Transverse colon (tissue), 4 donors: ENCODE measurements around the gene SRSF2. TPM values are rescaled to one million over a fixed set of nuclear protein-coding genes. Genes with fewer than 3 reads are reported as not detected.

ENCODE experiments used
- DNase-seq: peaks from one replicate; pipeline ENCODE4 v3.0.0-alpha.2; 2019
- H3K27ac ChIP-seq, 4 donors: fragments of 200-600 bp; sonication (generic); 2 replicates each; pipeline ENCODE4 v1.5.1; 2016 to 2018; ENCODE audit warnings: inconsistent platforms in 4 of 4
- H3K27me3 ChIP-seq: fragments of 200-600 bp; sonication (generic); 2 replicates; pipeline ENCODE4 v1.5.1; 2017; ENCODE audit warnings: inconsistent platforms
- H3K36me3 ChIP-seq, 4 donors: fragments of 200-600 bp; sonication (generic); 2 replicates each; pipeline ENCODE4 v1.5.1; 2017 to 2019; ENCODE audit warnings: inconsistent platforms in 4 of 4
- H3K4me1 ChIP-seq, 4 donors: fragments of 200-600 bp; sonication (generic); 2 replicates each; pipeline ENCODE4 v1.5.1; 2017 to 2020; ENCODE audit warnings: inconsistent platforms in 4 of 4
- H3K4me3 ChIP-seq, 4 donors: fragments of 200-600 bp; sonication (generic); 1 replicate in 1 of 4; 2 replicates in 3 of 4; pipeline versions ENCODE4 v1.5.1 to v1.6.1; 2017 to 2019; ENCODE audit warnings: inconsistent platforms in 4 of 4
- H3K9me3 ChIP-seq, 2 donors: fragments of 200-600 bp; sonication (generic); 2 replicates each; pipeline ENCODE4 v1.5.1; 2017 to 2019; ENCODE audit warnings: inconsistent platforms in 2 of 2
- EP300 ChIP-seq: sonication (generic); formaldehyde crosslinking; IDR thresholded peaks from one replicate; pipeline ENCODE4 v1.6.1; 2017; ENCODE audit warnings: antibody characterized with exemption, low read depth
- POLR2A ChIP-seq: fragments of 450-650 bp; IDR thresholded peaks from one replicate; pipeline ENCODE4 v1.6.1; 2016; ENCODE audit warnings: antibody characterized with exemption, mild to moderate bottlenecking, moderate library complexity
- POLR2AphosphoS5 ChIP-seq, 3 donors: sonication (generic); formaldehyde crosslinking; IDR thresholded peaks; one replicate each; pipeline ENCODE4 v1.6.1; 2016; ENCODE audit warnings: antibody characterized with exemption in 3 of 3
- WGBS, 2 donors: methylation state at CpG; one replicate each; pipeline ENCODE4 v1.1.5; 2018; ENCODE audit warnings: low coverage in 1 of 2; 5-methylcytosine and 5-hydroxymethylcytosine counted together
- in situ Hi-C, 4 donors: fragments of 200-750 bp; cut with MboI; loops; one replicate each; pipeline versions ENCODE4 v1.15.0 to v1.15.1; 2017; ENCODE audit warnings: low sequenced_read_pairs in 3 of 4, low pct_ligation_motif_present in 1 of 4, low pct_unique_long_range_greater_than_20kb in 1 of 4
- intact Hi-C: fragments of 100-400 bp; cut with DNase I; formaldehyde crosslinking; loops from one replicate; pipeline ENCODE4 v1.15.1; 2023; ENCODE audit warnings: low total_unique reads
- total RNA-seq, 4 donors: library from RNA; depleted of rRNA; stranded (reverse); fragments of >200 nt; gene quantifications; one replicate each; pipeline ENCODE4 v1.1.0, GENCODE V29; 2016
- TF ChIP-seq, protein P1 (sequence below), 5 experiments: fragments of 200-600 bp in 3 of 5; fragments of 450-650 bp in 2 of 5; sonication (generic) in 3 of 5; IDR thresholded peaks; 1 replicate in 2 of 5; 2 replicates in 3 of 5; pipeline ENCODE4 v1.5.1; 2016 to 2017; ENCODE audit warnings: antibody characterized with exemption in 5 of 5, inconsistent platforms in 3 of 5, mild to moderate bottlenecking in 2 of 5, moderate library complexity in 1 of 5

Gene SRSF2
- total RNA-seq, 4 donors from 2014 or later: 193 to 1,196 (median 348) TPM

DNA sequence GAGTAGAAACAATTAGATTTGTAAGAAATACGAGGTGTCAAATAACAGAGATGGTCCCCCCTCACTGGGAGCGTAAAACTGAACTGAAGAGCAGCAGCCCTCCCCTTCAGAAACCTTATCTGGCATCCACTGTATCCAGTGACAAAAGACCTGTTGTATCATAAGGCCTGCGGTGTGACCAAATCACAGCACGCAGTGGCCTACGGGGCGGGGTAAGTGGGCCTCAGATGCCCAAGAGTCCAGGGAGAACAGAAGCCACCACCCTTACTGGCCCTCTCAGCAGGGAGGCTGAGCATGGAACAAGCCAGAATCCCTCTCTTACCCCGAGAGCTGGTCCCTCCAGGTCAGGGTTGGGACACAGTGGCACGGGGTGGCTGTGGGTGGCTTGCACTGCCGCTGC, 16.2 kb downstream of the SRSF2 start:
- no peak for DNase-seq

DNA sequence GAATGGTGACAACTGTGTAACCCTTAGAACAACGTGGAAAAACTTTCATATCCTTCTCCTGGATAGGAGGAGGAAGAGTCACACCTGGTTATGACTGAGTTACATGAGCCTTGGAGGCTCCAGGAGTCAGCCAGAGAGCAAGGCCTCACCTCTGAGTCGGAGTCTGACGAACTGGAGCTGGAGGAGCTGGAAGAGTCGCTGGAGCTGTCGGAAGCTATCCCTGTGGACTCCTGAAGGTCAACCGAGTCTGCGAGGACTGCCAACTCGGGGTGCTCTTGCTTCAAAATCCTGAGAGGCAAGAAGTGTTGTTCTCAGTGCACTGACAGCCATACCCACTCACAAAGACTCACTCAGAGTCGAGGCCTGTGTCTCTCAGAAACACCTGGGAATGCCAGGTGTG, 16.9 kb downstream of the SRSF2 start:
- intact Hi-C loops: loop anchor here (10.0 kb wide), 1 partner anchor 935 kb away; the partner anchor contains the start of gene UNK
- H3K36me3 ChIP-seq: peaks cover 0 to 78% (median 34%) of the 10 kb centered on the region in 4 donors
- no peak overlapping the region for H3K4me3 ChIP-seq
- in situ Hi-C loops: loop anchor here in 1 of 4 donors (25.0 kb wide), 1 partner anchor 183 kb away; the partner anchor contains the start of genes CYGB and PRCD
- H3K4me1 ChIP-seq: peaks cover 16 to 41% (median 19%) of the 10 kb centered on the region in 4 donors
- H3K27me3 ChIP-seq: no peaks in the 10 kb centered on the region
- no peak overlapping the region for H3K27ac ChIP-seq
- TF ChIP-seq, protein P1, sequence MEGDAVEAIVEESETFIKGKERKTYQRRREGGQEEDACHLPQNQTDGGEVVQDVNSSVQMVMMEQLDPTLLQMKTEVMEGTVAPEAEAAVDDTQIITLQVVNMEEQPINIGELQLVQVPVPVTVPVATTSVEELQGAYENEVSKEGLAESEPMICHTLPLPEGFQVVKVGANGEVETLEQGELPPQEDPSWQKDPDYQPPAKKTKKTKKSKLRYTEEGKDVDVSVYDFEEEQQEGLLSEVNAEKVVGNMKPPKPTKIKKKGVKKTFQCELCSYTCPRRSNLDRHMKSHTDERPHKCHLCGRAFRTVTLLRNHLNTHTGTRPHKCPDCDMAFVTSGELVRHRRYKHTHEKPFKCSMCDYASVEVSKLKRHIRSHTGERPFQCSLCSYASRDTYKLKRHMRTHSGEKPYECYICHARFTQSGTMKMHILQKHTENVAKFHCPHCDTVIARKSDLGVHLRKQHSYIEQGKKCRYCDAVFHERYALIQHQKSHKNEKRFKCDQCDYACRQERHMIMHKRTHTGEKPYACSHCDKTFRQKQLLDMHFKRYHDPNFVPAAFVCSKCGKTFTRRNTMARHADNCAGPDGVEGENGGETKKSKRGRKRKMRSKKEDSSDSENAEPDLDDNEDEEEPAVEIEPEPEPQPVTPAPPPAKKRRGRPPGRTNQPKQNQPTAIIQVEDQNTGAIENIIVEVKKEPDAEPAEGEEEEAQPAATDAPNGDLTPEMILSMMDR (IDR thresholded peaks at IDR 0.05): no peak
- TF ChIP-seq POLR2A (no peak), EP300 (no peak), POLR2AphosphoS5 (IDR thresholded peaks at IDR 0.05) (no peak)
- WGBS, 2 donors: 94% methylated on average over 9 of the region's 9 CpGs; no CpG with 5 or more reads in 1 of the 2 donors
- H3K9me3 ChIP-seq: no peaks in the 10 kb centered on the region
- no peak for DNase-seq

More for the DNA sequence above, 16.2 kb downstream of the SRSF2 start:
- no peak overlapping the region for H3K27ac ChIP-seq
- peaks cover 0 to 71% (median 34%) of the 10 kb centered on the region in 4 donors for H3K36me3 ChIP-seq
- H3K4me3 ChIP-seq: no peak overlapping the region
- H3K9me3 ChIP-seq: no peaks in the 10 kb centered on the region
- WGBS, 2 donors: 88 to 92% methylated on average over 2 to 9 of the region's 9 CpGs
- H3K27me3 ChIP-seq: no peaks in the 10 kb centered on the region
- in situ Hi-C loops (loop anchor here in 1 of 4 donors (25.0 kb wide), 1 partner anchor 184 kb away; the partner anchor contains the start of genes CYGB and PRCD), intact Hi-C loops (loop anchor here (10.0 kb wide), 1 partner anchor 936 kb away; the partner anchor contains the start of gene UNK)
- peaks cover 13 to 38% (median 22%) of the 10 kb centered on the region in 4 donors for H3K4me1 ChIP-seq
- TF ChIP-seq, protein P1 (IDR thresholded peaks at IDR 0.05): no peak
- no peak for TF ChIP-seq EP300
- TF ChIP-seq POLR2AphosphoS5 (IDR thresholded peaks at IDR 0.05): no peak
- TF ChIP-seq POLR2A: no peak

DNA sequence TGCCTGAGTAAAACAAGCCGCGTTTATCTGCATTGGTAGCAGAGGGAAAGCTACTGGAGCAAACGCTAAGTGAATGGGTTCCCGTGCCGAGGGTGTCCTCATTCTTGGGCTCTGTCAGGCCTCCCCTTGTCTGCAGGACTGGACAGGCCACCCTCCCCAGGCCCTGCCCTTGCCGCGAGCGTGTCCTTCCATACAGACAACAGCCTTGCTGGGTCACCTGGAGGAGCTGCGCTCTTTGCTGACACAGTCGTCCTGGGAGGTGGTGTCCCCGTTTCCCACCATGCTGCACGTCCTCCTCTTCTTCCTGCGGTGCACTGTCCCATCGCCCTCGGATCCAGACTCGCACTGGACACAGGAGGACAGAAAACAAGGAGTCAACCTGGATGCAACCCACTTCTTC, 18.6 kb downstream of the SRSF2 start:
- peaks cover 0 to 75% (median 30%) of the 10 kb centered on the region in 4 donors for H3K36me3 ChIP-seq
- WGBS, 2 donors: 91 to 100% methylated on average over 1 to 16 of the region's 16 CpGs
- in situ Hi-C loops: loop anchor here in 1 of 4 donors (25.0 kb wide), 1 partner anchor 181 kb away; the partner anchor contains the start of genes CYGB and PRCD

DNA sequence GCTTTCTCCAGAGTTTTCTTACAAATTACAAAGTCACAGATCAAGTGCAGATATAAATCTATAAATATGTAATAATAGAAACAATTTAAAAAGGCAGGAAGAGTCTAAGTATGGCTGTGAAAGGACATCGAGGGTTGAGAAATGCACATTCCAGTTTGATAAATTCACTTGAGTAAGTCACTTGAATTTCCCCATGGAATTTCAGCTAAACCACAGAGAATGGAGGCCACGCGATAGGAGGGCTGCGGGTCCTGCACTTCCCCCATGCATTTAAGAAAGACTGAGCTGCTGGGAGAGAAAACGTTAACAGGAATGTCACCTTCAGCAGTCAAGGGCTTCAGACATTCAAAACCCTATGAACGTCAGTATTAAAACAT, 20.3 kb downstream of the SRSF2 start:
- in situ Hi-C loops: loop anchor here in 1 of 4 donors (25.0 kb wide), 1 partner anchor 180 kb away; the partner anchor contains the start of genes CYGB and PRCD
- 64 to 77% methylated on average over 5 to 6 of the region's 6 CpGs for WGBS, 2 donors
- DNase-seq: no peak
- no peak for TF ChIP-seq POLR2AphosphoS5 (IDR thresholded peaks at IDR 0.05)
- no peak for TF ChIP-seq POLR2A
- TF ChIP-seq, protein P1 (IDR thresholded peaks at IDR 0.05): no peak
- TF ChIP-seq EP300: no peak
- Histone ChIP-seq H3K36me3 (peaks cover 0 to 74% (median 26%) of the 10 kb centered on the region in 4 donors), H3K4me3 (no peak overlapping the region), H3K4me1 (peaks cover 0 to 27% (median 3%) of the 10 kb centered on the region in 4 donors), H3K9me3 (no peaks in the 10 kb centered on the region), H3K27ac (peak overlapping the region; percentile 16 to 59 (median 48)), H3K27me3 (no peaks in the 10 kb centered on the region)
- intact Hi-C loops: loop anchor here (5.0 kb wide), 1 partner anchor 35 kb away; no protein-coding TSS in a partner anchor

More for the DNA sequence above, 18.6 kb downstream of the SRSF2 start:
- H3K9me3 ChIP-seq: no peaks in the 10 kb centered on the region
- DNase-seq: no peak
- no peaks in the 10 kb centered on the region for H3K27me3 ChIP-seq
- peaks cover 0 to 34% (median 5%) of the 10 kb centered on the region in 4 donors for H3K4me1 ChIP-seq
- TF ChIP-seq POLR2AphosphoS5 (IDR thresholded peaks at IDR 0.05): no peak
- no peak overlapping the region for H3K4me3 ChIP-seq
- intact Hi-C loops: loop anchor here (5.0 kb wide), 1 partner anchor 36 kb away; no protein-coding TSS in a partner anchor
- H3K27ac ChIP-seq: no peak overlapping the region
